GM21447 (cell line): Measurements from ENCODE around the gene MTIF3.
"Not testable (repeated sequence)": the region's sequence is repeated elsewhere in the genome, so short reads cannot be mapped to it uniquely, and the experiment has no call there.

Experiments
- ATAC-seq: cut with Tn5 transposase; IDR thresholded peaks from one replicate; pipeline ENCODE4 v1.9.1; 2021; ENCODE audit not compliant: unreplicated experiment

Gene MTIF3

DNA sequence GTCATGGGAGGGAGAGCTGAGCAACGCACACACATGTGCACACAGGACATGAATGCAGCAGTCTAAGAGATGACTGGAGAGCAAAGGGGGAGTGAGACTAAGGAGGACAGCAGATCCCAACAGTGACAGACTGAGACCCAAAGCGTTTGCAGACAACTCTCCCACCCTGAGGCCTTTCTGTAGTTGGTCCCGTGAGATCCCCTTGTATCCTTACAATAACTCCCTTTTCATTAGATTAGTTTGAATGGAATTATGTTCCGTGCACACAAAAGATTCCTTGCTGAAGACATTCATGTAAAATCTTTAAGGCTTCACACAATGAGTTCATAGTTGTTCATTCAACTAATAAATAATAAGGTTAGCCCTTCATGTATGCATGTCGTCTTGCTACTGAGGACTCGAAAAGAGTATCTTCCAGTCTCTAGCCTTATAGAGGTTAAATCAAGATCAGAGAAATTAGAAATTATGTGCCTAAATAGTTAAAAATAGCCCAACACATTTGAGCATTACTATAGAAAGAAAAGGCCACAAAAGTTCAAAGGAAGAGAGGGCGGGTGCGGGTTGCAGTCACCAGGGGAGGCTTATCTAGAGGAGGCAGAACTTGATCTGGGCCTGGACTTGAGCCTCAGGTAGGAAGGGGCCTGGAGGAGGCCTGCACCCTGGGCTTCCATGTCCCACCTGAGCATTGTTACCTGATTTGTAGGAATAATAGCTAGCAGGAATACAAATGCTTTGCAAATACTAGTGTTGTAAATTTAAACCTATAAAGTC is 29.1 kb downstream of the MTIF3 start:
- ATAC-seq, result no peak

DNA sequence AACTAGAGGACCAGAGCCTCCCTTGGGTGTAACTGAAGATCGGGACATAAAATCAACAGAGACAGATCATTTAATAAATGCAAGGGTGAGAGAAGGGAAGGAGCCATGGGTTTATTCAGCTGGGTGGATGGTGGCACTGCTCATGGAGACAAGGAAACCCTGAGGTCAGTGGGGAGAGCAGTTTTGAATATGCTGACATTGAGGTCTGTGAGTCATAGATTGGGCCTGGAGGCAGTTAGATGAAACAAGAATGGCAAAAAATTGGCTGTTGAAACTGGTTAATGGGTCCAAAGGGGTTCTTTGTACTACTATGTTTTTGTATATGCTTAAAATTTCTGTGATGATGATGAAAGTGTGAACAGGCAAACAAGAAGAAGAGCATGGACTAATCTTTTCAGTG is 31.0 kb downstream of the MTIF3 start:
- ATAC-seq, result no peak

DNA sequence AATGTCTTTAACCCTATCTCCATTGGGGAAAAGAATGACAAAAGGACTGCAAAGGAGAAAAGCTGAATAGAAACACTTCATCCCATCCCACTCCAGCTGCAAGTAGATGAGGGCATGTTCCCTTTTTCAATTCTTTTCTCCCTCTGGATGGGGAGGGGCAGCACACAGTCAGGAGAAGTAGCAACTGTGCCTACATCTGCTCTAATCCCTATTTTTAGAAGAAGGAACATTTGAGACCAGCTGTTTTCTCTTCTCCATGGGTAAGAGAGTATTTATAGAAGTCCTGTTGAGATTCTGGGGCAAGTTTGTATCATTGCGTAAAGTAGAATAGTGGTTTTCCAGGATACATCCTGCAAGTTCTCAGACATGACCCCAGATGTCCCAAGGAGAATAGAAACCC is 35.2 kb downstream of the MTIF3 start:
- no peak for ATAC-seq

DNA sequence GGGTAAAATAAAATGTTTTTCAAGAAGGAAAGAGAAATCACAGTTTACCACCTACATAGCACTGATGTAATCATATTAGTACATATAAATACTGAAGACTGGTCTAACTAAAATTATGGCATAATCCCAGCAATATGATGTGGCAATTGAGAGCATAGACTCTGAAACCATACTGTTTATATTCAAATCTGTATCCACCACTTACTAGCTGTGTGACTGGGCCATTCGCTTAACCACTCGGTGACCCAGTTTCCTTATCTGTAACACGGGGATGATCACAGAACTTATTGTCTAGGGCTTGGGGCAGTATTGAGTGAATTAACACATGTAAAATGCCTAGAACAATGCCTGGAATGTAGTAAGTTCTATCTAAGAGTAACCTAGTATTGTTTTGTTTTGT is 39.0 kb downstream of the MTIF3 start:
- no peak for ATAC-seq

DNA sequence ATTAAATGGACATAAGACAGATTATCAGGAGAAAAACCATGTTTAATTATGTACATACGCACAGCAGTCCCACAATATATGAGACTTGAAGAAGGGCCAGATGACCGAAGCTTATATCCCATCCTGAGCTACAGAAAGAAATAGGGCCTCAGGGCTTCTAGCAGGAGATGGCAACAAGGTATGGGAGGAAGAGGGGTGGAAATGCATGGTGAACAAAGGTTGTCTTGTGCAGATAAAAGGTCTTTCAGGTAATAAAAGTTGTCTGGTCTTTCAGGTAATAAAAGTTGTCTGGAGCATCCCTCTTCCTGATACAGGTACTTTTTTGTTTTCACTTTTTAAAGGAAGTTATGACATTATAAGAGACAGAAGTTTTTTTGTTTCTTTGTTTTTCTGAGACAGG is 41.4 kb downstream of the MTIF3 start:
- ATAC-seq, result no peak

DNA sequence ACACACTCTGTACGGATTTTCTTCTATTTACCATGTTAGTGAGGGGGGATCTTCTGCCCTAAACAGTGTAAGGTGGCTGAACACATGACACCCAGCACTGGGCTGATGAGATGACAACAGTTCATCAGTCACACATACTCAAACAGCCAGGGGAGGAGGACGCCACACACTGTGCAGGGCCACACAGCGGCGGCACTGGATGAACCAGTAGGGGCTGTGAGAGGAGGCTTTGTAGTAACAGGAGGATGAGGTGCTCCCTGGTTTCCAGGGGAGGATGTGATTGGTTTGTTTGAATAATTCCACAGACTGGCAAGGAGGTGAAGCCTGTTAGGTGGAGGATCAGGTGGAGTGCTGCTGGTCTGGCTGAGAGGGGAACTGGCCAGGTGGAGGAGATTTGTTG is 42.3 kb downstream of the MTIF3 start:
- no peak for ATAC-seq

DNA sequence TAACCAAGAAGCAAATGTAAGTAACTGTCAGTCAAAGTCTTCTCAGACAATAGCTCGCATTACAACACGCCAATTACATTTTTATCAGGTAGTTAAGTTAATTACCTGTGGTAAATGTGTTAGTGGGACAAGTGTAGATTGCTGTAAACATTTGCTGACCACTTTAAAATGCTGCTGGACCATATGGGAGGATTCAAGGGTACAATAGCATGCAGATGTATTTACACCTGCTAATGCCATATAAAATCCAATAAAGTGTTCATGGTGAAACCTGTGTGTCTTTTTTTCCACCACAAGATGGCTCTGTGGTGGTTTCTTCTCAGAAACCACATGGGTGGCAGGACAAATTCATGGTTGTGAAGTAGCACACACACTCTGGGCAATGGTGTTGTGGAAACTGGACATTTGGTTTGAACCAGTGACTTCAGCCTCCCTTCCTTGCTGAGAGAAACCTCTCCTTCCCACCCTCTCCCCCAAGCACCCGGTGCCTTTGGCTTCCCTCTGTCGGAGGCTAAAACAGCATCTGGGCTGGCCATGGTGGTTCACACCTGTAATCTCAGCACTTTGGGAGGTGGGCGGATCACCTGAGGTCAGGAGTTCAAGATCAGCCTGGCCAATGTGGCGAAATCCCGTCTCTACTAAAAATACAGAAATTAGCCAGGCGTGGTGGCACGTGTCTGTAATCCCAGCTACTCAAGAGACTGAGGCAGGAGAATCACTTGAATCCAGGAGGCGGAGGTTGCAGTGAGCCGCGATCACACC is 44.0 kb downstream of the MTIF3 start:
- peak; percentile 66 for ATAC-seq

DNA sequence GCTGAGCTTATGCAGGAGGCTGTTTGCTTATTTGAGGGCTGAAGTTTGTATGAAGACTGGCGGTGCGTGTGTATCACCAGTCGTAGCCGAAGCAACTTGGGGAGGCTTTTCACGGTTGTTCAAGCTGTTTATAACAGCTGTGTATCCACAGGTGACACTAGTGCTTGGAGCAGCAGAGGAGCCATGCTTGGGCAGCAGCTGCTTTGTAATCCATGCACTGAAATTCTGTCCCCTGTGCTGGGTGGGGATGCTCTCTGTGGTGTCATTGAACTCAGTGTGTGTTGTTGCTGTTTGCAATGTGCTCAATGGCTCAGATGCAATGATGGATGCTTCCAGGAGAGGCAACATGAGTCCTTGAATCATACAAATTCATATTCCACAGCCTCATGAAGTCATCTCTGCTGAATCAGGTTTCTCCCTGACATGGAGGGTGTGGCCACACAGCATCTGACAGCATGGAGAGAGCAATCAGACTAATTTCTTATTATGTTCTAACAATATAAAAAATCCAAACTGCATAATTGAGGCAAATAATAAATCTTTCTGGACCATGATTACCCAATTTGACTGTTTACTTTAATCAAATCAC is 44.7 kb downstream of the MTIF3 start:
- ATAC-seq, result no peak

DNA sequence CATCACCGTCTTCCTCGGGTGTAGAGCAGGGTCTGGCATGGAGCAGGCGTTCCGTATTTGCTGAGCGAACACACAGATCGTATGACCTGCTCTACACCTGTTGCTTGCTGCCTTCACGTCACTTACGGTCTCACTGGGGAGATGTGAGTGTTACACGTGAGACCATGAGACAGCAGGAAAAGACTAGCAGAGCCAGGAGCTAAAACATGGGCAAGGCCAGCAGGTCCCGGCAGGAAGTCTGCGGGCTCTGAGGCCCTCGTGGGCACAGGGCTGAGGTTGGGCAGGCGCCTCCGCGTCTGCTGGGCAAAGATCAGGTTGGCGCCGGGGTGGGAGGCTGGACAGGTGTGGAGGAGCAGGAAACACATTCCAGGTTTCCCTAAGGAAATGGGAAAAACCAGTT is 45.7 kb downstream of the MTIF3 start:
- ATAC-seq, result no peak

DNA sequence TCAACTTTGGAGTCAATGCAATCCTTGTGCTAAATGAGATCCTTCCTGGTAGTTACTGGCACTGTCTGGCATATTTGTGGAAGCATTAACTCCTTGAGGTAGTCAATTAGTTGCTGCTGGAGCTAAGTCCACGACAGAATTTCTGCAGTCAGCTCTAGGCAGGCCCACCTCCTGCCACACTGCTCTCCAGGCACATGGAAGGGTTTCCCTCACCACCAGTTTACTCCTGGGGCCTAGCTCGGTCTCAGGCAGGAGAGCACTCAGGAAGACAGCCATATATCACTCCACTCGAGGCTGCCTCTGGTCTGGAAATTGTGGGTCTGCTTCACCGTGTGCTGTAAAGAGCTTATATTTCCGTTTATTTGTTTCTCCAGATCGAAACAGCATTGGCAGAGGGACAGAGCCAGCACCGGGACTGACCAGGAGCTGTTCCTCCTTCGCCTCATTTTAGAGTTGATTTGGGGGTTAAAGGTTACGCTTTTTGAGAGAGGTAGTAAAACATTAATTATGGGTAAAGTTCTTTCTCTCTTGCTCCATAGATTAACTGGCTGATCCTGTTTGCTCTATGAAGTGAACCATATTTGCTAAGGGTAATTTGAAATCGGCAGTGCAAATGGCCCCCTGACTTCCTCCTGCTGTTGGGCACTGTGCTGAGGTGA is 46.5 kb downstream of the MTIF3 start:
- no peak for ATAC-seq

DNA sequence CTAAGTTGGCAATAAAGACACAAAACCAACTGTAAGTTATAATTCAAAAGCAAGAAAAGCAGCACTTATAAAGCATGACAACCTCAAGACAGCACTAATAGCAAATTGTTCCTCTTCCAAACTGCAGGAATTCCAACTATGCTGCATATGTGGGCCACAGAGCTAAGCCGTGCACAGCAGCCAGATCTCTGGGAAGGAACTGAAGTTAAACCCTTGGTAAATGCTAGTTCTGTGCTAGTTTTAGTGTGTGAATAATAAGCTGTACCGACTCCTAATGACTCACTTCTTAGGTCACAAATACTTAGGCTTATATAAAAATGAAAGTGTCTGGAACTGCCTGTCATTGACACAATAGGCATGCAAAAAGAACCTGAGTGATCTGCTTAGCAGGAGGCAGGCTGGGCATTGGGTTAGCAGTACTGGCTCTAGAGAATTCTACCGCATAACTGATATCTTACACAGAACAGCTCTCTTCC is 47.1 kb downstream of the MTIF3 start:
- no peak for ATAC-seq

DNA sequence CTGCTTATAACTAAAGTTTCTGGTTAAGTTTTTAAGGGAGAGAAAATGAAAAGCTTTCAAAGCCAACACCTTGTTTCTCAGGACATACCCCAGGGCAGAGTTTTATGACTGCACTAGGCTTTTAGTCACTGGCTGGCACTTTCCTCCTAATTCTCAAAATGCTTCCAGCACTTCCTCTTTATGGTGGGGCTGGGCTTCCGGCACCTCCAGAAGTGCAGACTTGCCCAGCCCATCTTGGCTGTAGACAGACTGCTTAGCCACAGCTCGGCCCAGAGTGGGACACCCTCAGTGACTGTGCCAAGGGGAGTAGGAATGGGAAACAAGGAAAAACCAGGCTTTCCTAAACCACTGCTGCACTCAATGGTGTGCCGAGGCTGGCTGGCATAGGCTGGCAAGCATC is 49.2 kb downstream of the MTIF3 start:
- ATAC-seq, result no peak

DNA sequence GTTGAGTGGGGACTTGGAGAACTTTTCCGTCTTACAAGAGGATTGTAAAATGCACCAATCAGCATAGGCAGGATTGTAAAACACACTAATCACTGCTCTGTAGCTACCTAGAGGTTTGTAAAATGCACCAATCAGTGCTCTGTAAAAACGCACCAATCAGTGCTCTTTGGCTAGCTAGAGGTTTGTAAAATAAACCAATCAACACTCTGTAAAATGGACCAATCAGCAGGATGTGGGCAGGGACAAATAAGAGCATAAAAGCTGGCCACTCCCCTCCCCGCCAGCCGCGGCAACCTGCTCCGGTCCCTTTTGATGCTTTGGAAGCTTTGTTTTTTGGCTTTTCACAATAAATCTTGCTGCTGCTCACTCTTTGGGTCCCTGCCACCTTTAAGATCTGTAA is 50.0 kb downstream of the MTIF3 start:
- not testable (repeated sequence) for ATAC-seq

DNA sequence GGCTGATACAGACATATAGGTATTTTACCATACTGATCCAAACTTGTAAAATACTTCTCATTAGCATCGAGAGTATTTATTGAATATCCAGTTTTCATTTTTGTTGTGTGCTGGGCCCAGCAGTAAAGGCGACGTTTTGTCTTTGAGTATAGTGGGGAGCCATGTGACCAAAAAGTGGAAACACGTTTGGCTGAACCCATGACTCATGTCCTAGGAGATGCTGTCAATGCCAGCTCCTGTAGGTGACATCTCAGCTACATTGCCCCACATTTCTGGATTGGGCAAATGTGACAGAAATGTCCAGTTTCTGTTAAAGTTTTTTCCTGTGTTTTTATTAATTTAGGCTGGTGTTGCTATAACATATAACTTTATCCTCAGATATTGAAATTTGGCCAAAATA is 52.0 kb downstream of the MTIF3 start:
- no peak for ATAC-seq

DNA sequence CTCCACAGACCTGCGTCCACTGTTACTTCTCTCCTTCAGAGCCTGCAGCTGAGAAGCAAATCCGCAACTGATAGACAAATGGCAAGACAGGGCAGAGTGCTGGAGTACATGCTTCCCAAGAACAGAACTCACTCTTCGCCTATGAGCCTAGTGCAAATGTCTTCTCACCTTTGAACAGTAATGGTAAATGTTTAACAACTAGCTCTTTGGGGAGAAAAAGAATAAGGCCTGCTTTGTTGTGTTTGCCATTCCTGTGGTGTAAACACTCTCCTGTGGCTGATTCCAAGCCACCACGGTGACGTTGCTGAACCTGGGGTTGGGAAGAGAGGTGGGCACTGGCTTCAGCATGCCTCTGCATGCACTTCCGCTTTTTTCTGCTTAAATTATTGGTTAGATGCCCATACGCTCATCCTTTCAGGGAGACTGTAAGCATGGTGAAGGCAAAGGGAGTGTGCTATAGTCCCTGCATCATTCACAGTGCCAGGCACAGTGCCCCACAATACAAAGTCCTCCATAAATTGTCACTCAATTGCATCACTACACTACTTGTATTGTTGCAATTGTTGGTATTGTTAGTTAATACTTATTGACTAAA is 54.0 kb downstream of the MTIF3 start:
- no peak for ATAC-seq

DNA sequence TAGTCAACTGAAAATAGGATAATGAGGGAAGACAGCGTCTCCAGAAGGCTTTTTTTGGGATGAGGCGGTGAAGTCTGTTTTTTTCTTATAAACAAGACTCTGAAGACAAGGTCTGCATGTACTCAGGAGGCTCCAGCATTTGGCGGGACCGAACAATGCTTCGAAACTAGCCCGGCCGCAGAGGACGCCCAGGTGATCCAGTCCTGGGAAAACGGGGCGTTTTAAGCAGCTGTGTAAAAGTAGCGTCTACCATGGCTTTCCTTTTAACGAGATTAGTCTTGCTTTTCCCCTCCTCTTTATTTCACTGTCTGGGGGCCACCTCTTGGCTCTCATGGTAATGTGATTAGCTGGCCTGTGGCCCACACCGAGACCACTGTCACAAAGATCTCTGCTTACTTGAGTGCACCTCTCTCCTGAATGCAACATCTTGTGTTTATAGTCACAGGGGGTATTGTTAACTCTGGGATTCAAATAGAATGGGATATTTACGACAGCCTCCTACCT is 55.3 kb downstream of the MTIF3 start:
- ATAC-seq, result no peak

DNA sequence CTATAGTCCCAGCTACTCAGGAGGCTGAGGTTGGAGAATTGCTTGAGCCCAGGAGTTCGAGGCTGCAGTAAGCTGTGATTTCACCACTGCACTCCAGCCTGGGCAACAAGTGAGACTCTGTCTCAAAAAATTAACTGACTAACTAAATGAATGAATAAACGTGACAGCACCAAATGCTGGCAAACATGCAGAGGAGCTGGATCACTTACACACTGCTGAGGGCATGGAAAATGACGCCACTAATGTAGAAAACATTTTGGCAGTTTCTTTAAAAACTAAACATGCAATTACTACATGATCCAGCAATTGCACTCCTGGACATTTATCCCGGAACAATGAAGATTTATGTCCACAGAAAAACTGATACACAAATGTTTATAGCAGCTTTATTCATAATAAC is 57.3 kb downstream of the MTIF3 start:
- no peak for ATAC-seq

DNA sequence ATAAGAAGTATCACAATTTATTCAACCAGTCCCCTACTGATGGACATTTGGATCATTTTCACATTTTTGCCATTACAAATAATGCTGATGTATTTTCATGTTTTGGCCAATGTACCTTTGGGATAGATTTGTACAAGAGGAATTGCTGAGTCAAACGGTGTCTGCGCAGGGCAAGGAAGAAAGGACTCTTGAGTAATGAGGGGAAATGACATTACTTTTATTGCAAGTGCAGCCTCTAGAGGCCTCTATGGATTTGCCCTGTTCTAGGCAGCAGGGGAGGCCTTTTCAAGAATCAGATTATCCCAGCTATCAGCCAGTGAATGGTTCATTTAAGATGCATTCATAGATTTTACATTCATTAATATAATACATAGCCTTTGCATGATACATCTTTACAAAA is 58.9 kb downstream of the MTIF3 start:
- no peak for ATAC-seq

DNA sequence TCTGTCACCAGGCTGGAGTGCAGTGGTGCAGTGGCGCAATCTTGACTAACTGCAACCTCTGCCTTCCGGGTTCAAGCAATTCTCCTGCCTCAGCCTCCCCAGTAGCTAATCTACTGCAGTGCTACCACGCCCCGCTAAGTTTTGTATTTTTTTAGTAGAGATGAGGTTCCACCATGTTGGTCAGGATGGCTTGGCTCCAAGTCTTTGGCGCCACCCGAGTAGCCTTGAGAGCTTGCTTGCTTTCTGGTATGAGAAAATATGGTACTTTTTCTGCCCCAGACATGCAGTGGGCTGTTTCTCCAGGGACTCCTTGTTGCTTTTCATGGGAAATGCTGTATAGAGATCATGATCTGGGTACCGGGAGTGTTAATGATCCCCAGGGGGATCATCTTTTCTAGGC is 60.5 kb downstream of the MTIF3 start:
- ATAC-seq, result no peak

DNA sequence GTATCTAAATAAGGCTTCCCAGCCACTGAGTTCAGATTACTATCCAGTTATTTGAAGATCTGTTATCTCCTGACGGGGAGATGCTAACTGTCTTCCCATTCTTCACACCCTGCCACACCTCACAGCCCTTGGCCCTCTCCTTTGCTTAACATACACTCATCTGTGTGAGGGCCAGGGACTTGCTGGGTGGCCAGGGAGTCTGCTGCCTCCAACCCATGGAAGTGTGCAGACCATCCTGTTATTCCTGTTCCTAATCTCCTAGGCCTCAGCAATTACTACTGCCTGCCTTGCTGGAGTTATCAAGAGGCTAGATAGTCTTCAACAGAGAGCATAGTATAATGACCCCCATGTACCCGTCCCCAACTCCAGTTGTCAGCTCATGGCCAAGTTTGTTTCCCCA is 62.1 kb downstream of the MTIF3 start:
- ATAC-seq, result no peak
